ENCODE data around the gene PNPLA2. TPM values are rescaled to one million over a fixed set of nuclear protein-coding genes. Genes with fewer than 3 reads are reported as not detected.

The PNPLA2 gene
- total RNA-seq (2014; rRNA removed): 40.2 and 41.4 TPM in 2 replicates
- Bru-seq, nascent RNA: percentile 79 among the genes with signal in this experiment
- percentile 89 among the genes with signal in this experiment for BruChase-seq, experiment 1, labeled RNA remaining after a 6-hour chase
- BruChase-seq, experiment 2, labeled RNA remaining after a 2-hour chase: percentile 93 among the genes with signal in this experiment
- long read RNA-seq, partial matches to known transcripts: 189 of 266 reads
- long read RNA-seq, other reads (novel, unspliced or antisense): 77 of 266 reads

DNA sequence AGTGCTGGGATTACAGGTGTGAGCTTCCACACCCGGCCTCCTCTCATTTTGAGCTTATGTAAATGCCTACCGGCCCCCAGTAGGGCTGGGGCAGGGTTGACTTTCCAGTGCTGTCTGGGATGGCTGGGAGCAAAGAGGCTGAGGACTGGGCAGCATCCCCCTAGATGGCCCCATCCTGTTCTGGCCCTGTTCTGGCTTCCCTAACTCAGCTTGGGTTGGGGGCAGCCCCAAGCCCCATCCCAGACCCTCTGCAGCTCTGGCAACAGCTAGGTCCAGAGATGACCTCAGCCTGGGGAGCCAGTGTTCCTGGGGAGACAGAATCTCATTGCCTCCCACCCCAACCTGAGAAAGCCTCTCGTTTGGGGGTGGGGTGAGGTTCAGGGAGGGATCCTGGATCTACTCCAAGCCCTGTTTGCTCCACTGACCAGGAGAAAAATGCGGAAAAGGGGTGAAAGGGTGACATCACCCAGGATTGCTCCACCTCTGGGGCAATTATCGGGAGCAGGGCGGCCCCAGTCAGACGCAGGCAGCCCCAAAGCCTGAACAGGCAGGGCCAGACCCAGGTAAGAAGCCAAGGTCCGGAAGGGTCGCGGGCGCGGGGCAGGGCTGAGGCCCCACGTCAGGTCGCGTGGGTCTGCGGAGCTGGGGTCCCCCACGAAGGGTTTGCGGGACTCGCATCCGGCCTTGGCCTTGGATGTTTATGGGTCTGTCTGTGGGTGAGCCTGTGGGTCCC is at the start of gene PNPLA2:
PNPLA2 (plus strand) TSS at position 519 of the 733 bp plus-strand sequence. CDS start 805 bp downstream, outside the sequence.
- H2AFZ ChIP-seq (ENCODE audit: low read length): peak within 1 kb of the TSS; percentile 74
- TSS peak; percentile 41 for BruUV-seq (replicated peaks)
- ATAC-seq: no peak

GRCh38 chr11:769887-770641 is 48.6 kb upstream of the PNPLA2 start:
- no peak for ATAC-seq
- BruUV-seq (replicated peaks): TSS peak; percentile 14
- no peak overlapping the region for H2AFZ ChIP-seq (ENCODE audit: low read length)
- H3K27ac ChIP-seq (ENCODE audit: low read length): no peak overlapping the region
- CTCF ChIA-PET: no interaction called here
- H3K4me3 ChIP-seq (ENCODE audit: low read length): no peak overlapping the region
- H3K36me3 ChIP-seq (ENCODE audit: low read depth, low read length): peaks cover 35% of the 10 kb centered on the region
- H3K4me1 ChIP-seq (ENCODE audit: insufficient read depth, low read length): peaks cover 9% of the 10 kb centered on the region
- intact Hi-C loops (cut with micrococcal nuclease): no loop called here
- POLR2A ChIA-PET (ENCODE audit: unreplicated experiment): no interaction called here
- H3F3A ChIP-seq (ENCODE audit: low read length, unreplicated experiment): no peaks in the 10 kb centered on the region
- no peak overlapping the region for H3K4me2 ChIP-seq (ENCODE audit: low read length)
- peaks cover 20% of the 10 kb centered on the region for H4K20me1 ChIP-seq (ENCODE audit: low read length)
- peaks cover 41% of the 10 kb centered on the region for H3K79me2 ChIP-seq (ENCODE audit: low read length)
- DNase-seq: no peak
- no peaks in the 10 kb centered on the region for H3K9me2 ChIP-seq (replicated peaks; ENCODE audit: low read length)
- TF ChIP-seq EZH2 (IDR thresholded peaks at IDR 0.05; ENCODE audit: low read length, unreplicated experiment) (no peak), EZH2phosphoT487 (IDR thresholded peaks at IDR 0.05; ENCODE audit: borderline replicate concordance, low read length) (no peak)
- TF ChIP-seq, protein P1, sequence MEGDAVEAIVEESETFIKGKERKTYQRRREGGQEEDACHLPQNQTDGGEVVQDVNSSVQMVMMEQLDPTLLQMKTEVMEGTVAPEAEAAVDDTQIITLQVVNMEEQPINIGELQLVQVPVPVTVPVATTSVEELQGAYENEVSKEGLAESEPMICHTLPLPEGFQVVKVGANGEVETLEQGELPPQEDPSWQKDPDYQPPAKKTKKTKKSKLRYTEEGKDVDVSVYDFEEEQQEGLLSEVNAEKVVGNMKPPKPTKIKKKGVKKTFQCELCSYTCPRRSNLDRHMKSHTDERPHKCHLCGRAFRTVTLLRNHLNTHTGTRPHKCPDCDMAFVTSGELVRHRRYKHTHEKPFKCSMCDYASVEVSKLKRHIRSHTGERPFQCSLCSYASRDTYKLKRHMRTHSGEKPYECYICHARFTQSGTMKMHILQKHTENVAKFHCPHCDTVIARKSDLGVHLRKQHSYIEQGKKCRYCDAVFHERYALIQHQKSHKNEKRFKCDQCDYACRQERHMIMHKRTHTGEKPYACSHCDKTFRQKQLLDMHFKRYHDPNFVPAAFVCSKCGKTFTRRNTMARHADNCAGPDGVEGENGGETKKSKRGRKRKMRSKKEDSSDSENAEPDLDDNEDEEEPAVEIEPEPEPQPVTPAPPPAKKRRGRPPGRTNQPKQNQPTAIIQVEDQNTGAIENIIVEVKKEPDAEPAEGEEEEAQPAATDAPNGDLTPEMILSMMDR (conservative IDR thresholded peaks at IDR 0.05; ENCODE audit: low read depth, low read length): no peak
- H3K9me3 ChIP-seq (ENCODE audit: low read length): no peaks in the 10 kb centered on the region
- no peak overlapping the region for H3K9ac ChIP-seq (ENCODE audit: low read length)
- no peaks in the 10 kb centered on the region for H3K27me3 ChIP-seq (ENCODE audit: low read length)

More for the DNA sequence above, at the start of gene PNPLA2:
- CTCF ChIA-PET: interaction anchor here (1.9 kb wide), 1 partner anchor 14 kb away, joined by 18 read pairs; the partner anchor contains the start of gene CD151
- Histone ChIP-seq H3K9me2 (replicated peaks; ENCODE audit: low read length) (no peaks in the 10 kb centered on the region), H4K20me1 (ENCODE audit: low read length) (peaks cover 16% of the 10 kb centered on the region; the same call in 1 of the 2 replicates), H3K79me2 (ENCODE audit: low read length) (peaks cover 25% of the 10 kb centered on the region), H3K9me3 (ENCODE audit: low read length) (no peaks in the 10 kb centered on the region), H3K4me2 (ENCODE audit: low read length) (peak within 1 kb of the TSS; percentile 100), H3K4me3 (ENCODE audit: low read length) (peak within 1 kb of the TSS; percentile 89), H3F3A (ENCODE audit: low read length, unreplicated experiment) (peaks cover 5% of the 10 kb centered on the region), H3K36me3 (ENCODE audit: low read depth, low read length) (peaks cover 3% of the 10 kb centered on the region; the same call in 1 of the 2 replicates), H3K9ac (ENCODE audit: low read length) (peak within 1 kb of the TSS; percentile 67), H3K27me3 (ENCODE audit: low read length) (no peaks in the 10 kb centered on the region), H3K27ac (ENCODE audit: low read length) (peak within 1 kb of the TSS; percentile 30; the same call in 1 of the 2 replicates), H3K4me1 (ENCODE audit: insufficient read depth, low read length) (peaks cover 26% of the 10 kb centered on the region)
- POLR2A ChIA-PET (ENCODE audit: unreplicated experiment): interaction anchor here (0.6 to 2.1 kb wide), 7 partner anchors 13 to 255 kb away, joined by 3 to 19 read pairs (median 8); partner anchors contain the start of genes CD151 and TSPAN4
- peak; percentile 11 for DNase-seq
- TF ChIP-seq, protein P1 (conservative IDR thresholded peaks at IDR 0.05; ENCODE audit: low read depth, low read length): no peak
- TF ChIP-seq EZH2 (IDR thresholded peaks at IDR 0.05; ENCODE audit: low read length, unreplicated experiment) (no peak), EZH2phosphoT487 (IDR thresholded peaks at IDR 0.05; ENCODE audit: borderline replicate concordance, low read length) (no peak)
- intact Hi-C loops (cut with micrococcal nuclease): no loop called here

Measured in PC-3 (cell line).